HUES6 (cell line): ENCODE results near the gene TRAPPC5.

Source experiments
- H3K27ac ChIP-seq: 2 replicates; pipeline ENCODE4 v1.7.0; 2013; ENCODE audit warnings: low read depth, mild to moderate bottlenecking, low read length, inconsistent platforms
- H3K27me3 ChIP-seq: 2 replicates; pipeline ENCODE4 v1.6.1; 2013; ENCODE audit warnings: low read length; ENCODE audit not compliant: control insufficient read depth, insufficient read depth
- H3K36me3 ChIP-seq: 2 replicates; pipeline ENCODE4 v1.6.1; 2013; ENCODE audit warnings: low read length; ENCODE audit not compliant: control insufficient read depth, insufficient read depth
- H3K4me1 ChIP-seq: 2 replicates; pipeline ENCODE4 v1.6.1; 2013; ENCODE audit warnings: low read length; ENCODE audit not compliant: control insufficient read depth, insufficient read depth
- H3K4me3 ChIP-seq: 2 replicates; pipeline ENCODE4 v1.5.1; 2013; ENCODE audit warnings: low read depth, low read length
- H3K9ac ChIP-seq: one replicate; pipeline ENCODE4 v1.6.1; 2013; ENCODE audit warnings: mild to moderate bottlenecking, low read length
- H3K9me3 ChIP-seq: 2 replicates; pipeline ENCODE4 v1.6.1; 2013; ENCODE audit warnings: low read depth, low read length; ENCODE audit not compliant: control insufficient read depth, insufficient read depth

The TRAPPC5 gene

DNA sequence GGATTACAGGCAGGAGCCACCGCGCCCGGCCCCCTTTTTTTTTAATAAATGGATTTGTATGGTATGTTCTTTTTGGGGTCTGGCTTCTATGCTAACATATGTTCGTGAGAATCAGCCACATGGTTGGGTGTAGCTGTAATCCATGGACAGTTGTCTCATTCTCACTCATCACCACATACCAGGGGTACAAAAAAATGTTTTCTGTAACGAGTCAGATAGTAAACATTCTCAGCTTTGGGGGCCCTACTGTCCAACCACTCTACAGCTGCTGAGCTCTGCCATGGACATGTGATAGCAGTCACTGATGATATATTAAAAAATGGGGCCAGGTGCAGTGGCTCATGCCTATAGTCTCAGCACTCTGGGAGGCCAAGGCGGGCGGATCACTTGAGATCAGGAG lies 16.9 kb upstream of the TRAPPC5 start:
- Histone ChIP-seq H3K4me3 (no peak overlapping the region), H3K27me3 (peaks cover 32% of the 10 kb centered on the region), H3K36me3 (no peaks in the 10 kb centered on the region), H3K9ac (no peak overlapping the region), H3K27ac (no peak overlapping the region), H3K9me3 (no peaks in the 10 kb centered on the region), H3K4me1 (no peaks in the 10 kb centered on the region)

DNA sequence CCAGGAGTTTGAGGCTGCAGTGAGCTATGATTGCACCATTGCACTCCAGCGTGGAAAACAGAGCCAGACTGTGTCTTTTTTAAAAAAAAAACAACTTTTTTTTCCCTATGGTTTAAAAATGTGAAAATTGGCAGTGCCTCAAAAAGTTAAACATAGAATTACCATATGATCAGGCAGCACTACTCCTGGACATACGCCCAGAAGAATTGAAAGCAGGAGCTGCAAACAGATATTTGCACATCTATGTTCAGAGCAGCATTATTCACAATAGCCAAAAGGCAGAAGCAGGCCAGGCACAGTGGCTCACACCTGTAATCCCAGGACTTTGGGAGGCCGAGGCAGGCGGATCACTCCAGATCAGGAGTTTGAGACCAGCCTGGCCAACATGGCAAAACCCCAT lies 15.6 kb upstream of the TRAPPC5 start:
- H3K27me3 ChIP-seq = peaks cover 43% of the 10 kb centered on the region

DNA sequence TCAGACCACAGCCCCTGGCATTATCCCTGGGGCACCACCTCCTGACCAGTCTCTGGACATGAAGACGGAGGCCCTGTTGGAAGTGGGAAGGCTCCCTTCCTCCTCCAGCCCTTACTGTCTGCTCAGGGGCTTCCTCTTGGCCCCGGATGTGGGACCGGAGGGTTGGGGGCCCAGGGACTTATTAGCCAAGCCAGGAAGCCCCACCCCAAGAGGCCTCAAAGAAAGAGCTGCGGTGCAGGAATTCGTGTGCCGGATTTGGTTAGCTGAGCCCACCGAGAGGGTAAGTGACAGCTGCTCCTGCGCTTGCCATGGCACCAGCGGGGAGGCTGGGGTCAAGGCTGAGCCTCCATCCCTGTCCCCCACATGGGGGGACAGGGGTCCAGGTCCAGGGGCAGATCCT lies 11.8 kb upstream of the TRAPPC5 start, which contains the start of gene RETN:
TSS of gene RETN (plus strand) at position 208 of the 400 bp plus-strand sequence. CDS start 278 bp downstream, outside the sequence.
- Histone ChIP-seq H3K9me3 (no peaks in the 10 kb centered on the region), H3K36me3 (no peaks in the 10 kb centered on the region), H3K4me3 (peak within 1 kb of the TSS; percentile 39), H3K27ac (no peak within 1 kb of the TSS), H3K9ac (no peak within 1 kb of the TSS), H3K27me3 (peaks cover 70% of the 10 kb centered on the region), H3K4me1 (peaks cover 7% of the 10 kb centered on the region; the same call in 1 of the 2 replicates)

More for the DNA sequence above, 15.6 kb upstream of the TRAPPC5 start:
- Histone ChIP-seq H3K4me3 (no peak overlapping the region), H3K27ac (no peak overlapping the region), H3K4me1 (peaks cover 3% of the 10 kb centered on the region; the same call in 1 of the 2 replicates), H3K36me3 (no peaks in the 10 kb centered on the region), H3K9ac (no peak overlapping the region), H3K9me3 (no peaks in the 10 kb centered on the region)

DNA sequence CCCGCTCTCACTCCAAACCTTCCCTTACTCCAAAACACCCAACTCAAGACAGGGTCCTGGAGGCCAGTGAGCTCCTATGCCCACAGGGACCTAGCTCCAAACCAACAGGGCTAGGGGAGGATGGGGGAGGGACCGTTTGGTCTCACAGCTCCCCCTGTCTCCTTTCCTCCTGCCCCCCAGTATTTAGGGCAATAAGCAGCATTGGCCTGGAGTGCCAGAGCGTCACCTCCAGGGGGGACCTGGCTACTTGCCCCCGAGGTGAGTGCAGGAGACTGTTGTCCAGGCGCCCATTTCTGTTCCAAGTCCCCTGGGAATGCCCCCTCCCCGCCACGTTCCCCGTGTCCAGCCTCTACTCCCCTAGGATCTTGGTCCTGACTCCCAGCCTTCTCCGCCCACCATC lies 11.0 kb upstream of the TRAPPC5 start:
- Histone ChIP-seq H3K27ac (no peak overlapping the region), H3K4me3 (peak overlapping the region; percentile 39), H3K4me1 (peaks cover 7% of the 10 kb centered on the region; the same call in 1 of the 2 replicates), H3K9me3 (no peaks in the 10 kb centered on the region), H3K9ac (no peak overlapping the region), H3K36me3 (no peaks in the 10 kb centered on the region), H3K27me3 (peaks cover 75% of the 10 kb centered on the region)

DNA sequence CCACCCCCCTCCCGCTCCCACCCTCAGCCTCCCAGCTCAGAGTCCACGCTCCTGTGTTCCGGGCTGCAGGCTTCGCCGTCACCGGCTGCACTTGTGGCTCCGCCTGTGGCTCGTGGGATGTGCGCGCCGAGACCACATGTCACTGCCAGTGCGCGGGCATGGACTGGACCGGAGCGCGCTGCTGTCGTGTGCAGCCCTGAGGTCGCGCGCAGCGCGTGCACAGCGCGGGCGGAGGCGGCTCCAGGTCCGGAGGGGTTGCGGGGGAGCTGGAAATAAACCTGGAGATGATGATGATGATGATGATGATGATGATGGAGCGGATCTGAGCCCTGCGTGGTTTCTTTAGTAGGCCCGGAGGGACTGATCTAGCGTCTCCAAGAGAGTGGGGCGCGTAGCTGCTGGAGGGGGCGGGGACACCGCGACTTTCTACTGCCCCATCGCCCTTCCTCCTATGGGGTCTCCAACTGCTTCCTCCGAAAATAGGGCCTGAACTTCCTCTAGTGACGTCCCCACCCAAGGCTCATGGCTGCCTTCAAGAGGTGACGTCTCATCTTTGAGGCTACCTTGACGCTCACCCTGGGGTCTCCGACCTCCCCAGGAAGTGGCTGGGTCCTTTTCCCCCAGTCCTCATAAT lies 10.4 kb upstream of the TRAPPC5 start:
- Histone ChIP-seq H3K9me3 (no peaks in the 10 kb centered on the region), H3K4me3 (peak overlapping the region; percentile 55), H3K27ac (no peak overlapping the region), H3K4me1 (peaks cover 7% of the 10 kb centered on the region; the same call in 1 of the 2 replicates), H3K9ac (no peak overlapping the region), H3K36me3 (no peaks in the 10 kb centered on the region), H3K27me3 (peaks cover 75% of the 10 kb centered on the region)

DNA sequence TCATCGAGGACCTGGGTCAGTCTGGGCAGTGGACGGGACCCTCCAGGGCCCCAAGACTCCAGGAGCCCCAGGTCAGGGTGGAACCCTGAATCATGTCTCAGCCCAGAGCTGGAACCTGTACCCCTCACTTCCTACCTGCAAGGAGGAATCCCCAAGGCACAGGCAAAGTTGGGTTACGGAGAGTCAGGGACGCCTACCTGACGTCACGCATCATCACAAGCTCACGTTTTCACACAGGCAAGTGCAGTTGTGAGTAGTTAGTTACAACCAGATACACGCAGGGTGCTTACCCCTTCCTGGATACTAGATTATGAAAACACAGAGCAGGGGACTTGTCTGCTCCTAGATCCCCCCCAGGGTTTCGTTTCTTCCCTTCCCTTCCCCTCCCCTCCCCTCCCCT lies 9.8 kb upstream of the TRAPPC5 start:
- Histone ChIP-seq H3K27ac (no peak overlapping the region), H3K36me3 (no peaks in the 10 kb centered on the region), H3K4me1 (peaks cover 7% of the 10 kb centered on the region; the same call in 1 of the 2 replicates), H3K9ac (no peak overlapping the region), H3K4me3 (peak overlapping the region; percentile 55), H3K9me3 (no peaks in the 10 kb centered on the region), H3K27me3 (peaks cover 76% of the 10 kb centered on the region)

DNA sequence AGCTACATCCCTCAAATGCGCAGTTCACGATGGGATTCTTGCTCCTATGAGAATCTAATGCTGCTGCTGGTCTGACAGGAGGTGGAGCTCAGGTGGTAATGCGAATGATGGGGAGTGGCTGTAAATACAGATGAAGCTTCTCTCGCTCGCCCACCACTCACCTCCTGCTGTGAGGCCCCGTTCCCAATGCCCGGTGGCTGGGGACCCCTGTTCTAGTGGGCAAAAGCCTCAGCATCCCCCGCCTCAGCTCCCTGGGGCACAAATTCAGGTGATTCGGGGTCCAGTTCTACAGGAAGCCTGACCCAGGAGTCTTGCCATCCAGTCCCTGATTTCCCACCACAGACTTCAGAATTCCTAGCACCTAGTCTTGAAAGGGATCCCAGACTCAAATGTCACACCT lies 8.1 kb upstream of the TRAPPC5 start:
- Histone ChIP-seq H3K9me3 (no peaks in the 10 kb centered on the region), H3K36me3 (no peaks in the 10 kb centered on the region), H3K27ac (no peak overlapping the region), H3K9ac (no peak overlapping the region), H3K4me1 (peaks cover 8% of the 10 kb centered on the region; the same call in 1 of the 2 replicates), H3K27me3 (peaks cover 87% of the 10 kb centered on the region), H3K4me3 (no peak overlapping the region)

DNA sequence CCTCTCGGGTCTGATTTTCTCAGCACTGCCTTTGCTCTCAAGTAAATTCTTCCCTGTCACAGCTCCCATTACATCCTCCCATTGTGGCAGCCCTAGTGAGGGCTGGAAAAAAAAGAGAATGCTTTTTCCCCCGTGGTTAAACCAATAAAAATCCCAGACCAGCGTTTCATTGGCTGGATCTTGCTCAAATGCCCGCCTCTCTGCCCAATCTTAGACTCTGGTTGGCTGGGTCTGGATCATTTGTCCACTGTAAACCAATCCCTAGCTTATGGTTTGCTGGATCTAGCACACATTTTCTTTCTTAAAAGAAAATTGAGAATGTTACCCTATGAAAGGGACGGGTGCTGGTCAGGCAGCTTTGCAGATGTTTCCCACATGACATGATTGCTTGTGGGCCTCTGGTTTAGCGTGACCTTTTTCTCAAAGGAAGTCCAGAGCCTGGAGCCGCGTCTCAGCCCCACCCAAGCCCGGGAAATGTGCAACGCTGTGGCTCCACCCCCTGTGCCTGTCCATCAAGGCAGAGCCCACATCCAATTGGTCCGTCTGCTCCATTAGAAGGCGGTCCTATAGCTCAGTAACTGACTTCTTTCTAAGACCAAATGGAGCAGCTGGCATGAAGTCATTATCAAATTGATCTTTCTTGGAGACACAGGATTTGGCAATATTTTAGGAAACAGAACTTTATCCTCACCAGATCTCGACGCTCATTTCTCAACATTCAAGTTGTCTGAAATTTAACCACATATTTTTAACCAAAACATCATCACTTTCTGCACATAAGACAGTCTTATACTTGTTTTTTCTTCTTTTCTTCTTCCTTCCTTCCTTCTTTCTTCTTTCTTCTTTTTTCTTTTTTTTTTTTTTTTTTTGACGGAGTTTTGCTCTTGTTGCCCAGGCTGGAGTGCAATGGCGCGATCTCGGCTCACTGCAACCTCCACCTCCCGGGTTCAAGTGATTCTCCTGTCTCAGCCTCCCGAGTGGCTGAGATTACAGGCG lies 6.3 kb upstream of the TRAPPC5 start:
- peaks cover 11% of the 10 kb centered on the region; the same call in 1 of the 2 replicates for H3K4me1 ChIP-seq
- H3K27ac ChIP-seq = no peak overlapping the region
- H3K9ac ChIP-seq = no peak overlapping the region
- no peaks in the 10 kb centered on the region for H3K9me3 ChIP-seq
- H3K4me3 ChIP-seq = no peak overlapping the region
- no peaks in the 10 kb centered on the region for H3K36me3 ChIP-seq
- H3K27me3 ChIP-seq = peaks cover 88% of the 10 kb centered on the region

DNA sequence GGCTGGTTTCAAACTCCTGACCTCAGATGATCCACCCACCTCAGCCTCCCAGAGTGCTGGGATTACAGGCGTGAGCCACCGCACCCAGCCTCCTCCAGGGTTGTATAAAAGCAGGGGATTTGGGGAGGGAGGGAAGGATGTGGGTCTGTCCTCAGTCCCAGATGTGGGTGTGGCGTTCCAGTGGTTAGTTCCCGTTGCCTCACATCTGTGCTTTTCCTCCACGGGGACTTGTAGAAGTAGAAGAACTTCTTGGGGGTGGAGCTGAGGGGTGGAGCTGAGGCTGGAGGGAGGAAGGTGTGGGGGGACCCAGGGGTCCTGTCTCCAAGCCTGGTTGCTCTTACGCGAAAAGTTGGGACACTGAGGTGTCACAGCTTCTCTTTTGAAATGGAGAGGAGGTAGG lies 4.3 kb upstream of the TRAPPC5 start:
- Histone ChIP-seq H3K27me3 (peaks cover 76% of the 10 kb centered on the region), H3K36me3 (no peaks in the 10 kb centered on the region), H3K9me3 (no peaks in the 10 kb centered on the region), H3K9ac (no peak overlapping the region), H3K4me1 (0 out of 2 replicates have a peak, but pooled peaks cover 4% of the 10 kb centered on the region), H3K27ac (no peak overlapping the region), H3K4me3 (no peak overlapping the region)

DNA sequence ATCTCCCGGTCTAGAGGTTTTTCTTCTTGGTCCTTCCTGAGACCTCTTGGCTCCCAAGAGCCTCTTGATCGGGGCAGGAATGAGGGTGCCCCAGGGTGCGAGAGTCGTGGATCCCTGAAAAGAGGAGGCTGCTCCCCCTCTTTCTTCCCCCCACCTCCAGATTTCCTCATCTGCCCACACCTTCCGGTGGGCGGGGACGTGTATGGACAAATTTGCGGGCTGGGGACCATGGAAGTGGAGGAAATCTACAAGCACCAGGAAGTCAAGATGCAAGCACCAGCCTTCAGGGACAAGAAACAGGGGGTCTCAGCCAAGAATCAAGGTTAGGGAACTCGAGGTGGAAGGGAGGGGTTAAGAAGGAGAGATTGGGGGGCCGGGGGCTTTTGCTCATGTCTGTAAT lies 3.8 kb upstream of the TRAPPC5 start, which contains the start of gene MCEMP1:
TSS of gene MCEMP1 (plus strand) at position 237 of the 400 bp plus-strand sequence. CDS start at position 268, 31 bp downstream.
- no peak within 1 kb of the TSS for H3K9ac ChIP-seq
- H3K27me3 ChIP-seq = peaks cover 71% of the 10 kb centered on the region
- H3K36me3 ChIP-seq = no peaks in the 10 kb centered on the region
- H3K4me3 ChIP-seq = no peak within 1 kb of the TSS
- H3K27ac ChIP-seq = no peak within 1 kb of the TSS
- H3K9me3 ChIP-seq = no peaks in the 10 kb centered on the region
- 0 out of 2 replicates have a peak, but pooled peaks cover 4% of the 10 kb centered on the region for H3K4me1 ChIP-seq
